GM12878 (cell line): ENCODE data around the gene ELF2. TPM values are rescaled to one million over a fixed set of nuclear protein-coding genes. Genes with fewer than 3 reads are reported as not detected.

Experiments
- ATF7 ChIP-seq: fragments of 450-650 bp; IDR thresholded peaks from 2 replicates; pipeline ENCODE4 v1.6.1; 2016; ENCODE audit warnings: low read depth, mild to moderate bottlenecking
- BACH1 ChIP-seq: fragments of 450-650 bp; IDR thresholded peaks from 2 replicates; pipeline ENCODE4 v1.6.1; 2017; ENCODE audit warnings: mild to moderate bottlenecking, borderline replicate concordance
- BCL11A ChIP-seq: IDR thresholded peaks from 2 replicates; pipeline ENCODE4 v1.6.1; 2011; ENCODE audit warnings: low read depth, low read length
- ETV6 ChIP-seq, 2 experiments: fragments of 450-650 bp in 1 of 2; IDR thresholded peaks in 1 of 2; conservative IDR thresholded peaks in 1 of 2; 2 replicates each; pipeline ENCODE4 v1.6.1; 2014; ENCODE audit warnings: antibody characterized with exemption in 1 of 2, borderline replicate concordance in 1 of 2, low read depth in 1 of 2, mild to moderate bottlenecking in 1 of 2, moderate library complexity in 1 of 2
- HDGF ChIP-seq: fragments of 450-650 bp; IDR thresholded peaks from 2 replicates; pipeline ENCODE4 v1.6.1; 2016; ENCODE audit warnings: antibody characterized with exemption
- KDM1A ChIP-seq: fragments of 200-600 bp; sonication (generic); IDR thresholded peaks from 2 replicates; pipeline ENCODE4 v1.6.1; 2016; ENCODE audit warnings: borderline replicate concordance
- MTA2 ChIP-seq: fragments of 450-650 bp; IDR thresholded peaks from 2 replicates; pipeline ENCODE4 v1.6.1; 2016; ENCODE audit warnings: low read depth, mild to moderate bottlenecking, moderate library complexity
- MTA3 ChIP-seq: IDR thresholded peaks from 2 replicates; pipeline ENCODE4 v1.6.1; 2012; ENCODE audit warnings: low read length, inconsistent platforms, borderline replicate concordance
- NFYA ChIP-seq: IDR thresholded peaks from 2 replicates; pipeline ENCODE4 v1.6.1; 2011; ENCODE audit warnings: low read depth, mild to moderate bottlenecking, low read length, improper control_type of control experiment, borderline replicate concordance
- NR2C2 ChIP-seq: IDR thresholded peaks from 2 replicates; pipeline ENCODE4 v1.6.1; 2011; ENCODE audit warnings: borderline replicate concordance, low read depth; ENCODE audit not compliant: control insufficient read depth, insufficient read length
- PBX3 ChIP-seq: IDR thresholded peaks from 2 replicates; pipeline ENCODE4 v1.6.1; 2011; ENCODE audit warnings: mild to moderate bottlenecking, low read depth, low read length, moderate library complexity; ENCODE audit not compliant: insufficient replicate concordance
- PML ChIP-seq: IDR thresholded peaks from 2 replicates; pipeline ENCODE4 v1.6.1; 2012; ENCODE audit warnings: low read length, inconsistent platforms
- POLR2A ChIP-seq: IDR thresholded peaks from 2 replicates; pipeline ENCODE4 v1.6.1; 2011; ENCODE audit warnings: low read depth, mild to moderate bottlenecking, low read length
- RELA ChIP-seq: fragments of 450-650 bp; IDR thresholded peaks from 2 replicates; pipeline ENCODE4 v1.8.0; 2014; ENCODE audit warnings: borderline replicate concordance; ENCODE audit not compliant: partially characterized antibody
- REST ChIP-seq: IDR thresholded peaks from 2 replicates; pipeline ENCODE4 v1.6.1; 2012; ENCODE audit warnings: mild to moderate bottlenecking, low read depth, low read length
- RUNX3 ChIP-seq: IDR thresholded peaks from 2 replicates; pipeline ENCODE4 v1.6.1; 2012; ENCODE audit warnings: low read length, inconsistent platforms
- SP1 ChIP-seq: IDR thresholded peaks from one replicate; pipeline ENCODE4 v1.6.1; 2011; ENCODE audit warnings: low read depth, low read length
- STAT1 ChIP-seq: fragments of 450-650 bp; conservative IDR thresholded peaks from 2 replicates; pipeline ENCODE4 v1.6.1; 2014; ENCODE audit warnings: antibody characterized with exemption, mild to moderate bottlenecking
- USF1 ChIP-seq: IDR thresholded peaks from 2 replicates; pipeline ENCODE4 v1.6.1; 2011; ENCODE audit warnings: borderline replicate concordance, low read depth, mild to moderate bottlenecking, moderate library complexity, mixed read lengths, low read length; ENCODE audit not compliant: insufficient read depth; ENCODE audit errors: extremely low read length
- ZBED1 ChIP-seq: IDR thresholded peaks from 2 replicates; pipeline ENCODE4 v1.6.1; 2016; ENCODE audit warnings: borderline replicate concordance
- ZNF687 ChIP-seq: fragments of 450-650 bp; IDR thresholded peaks from 2 replicates; pipeline ENCODE4 v1.6.1; 2017; ENCODE audit warnings: mild to moderate bottlenecking, moderate library complexity
- polyA plus RNA-seq, 11 experiments: library from polyadenylated mRNA; depleted of rRNA in 4 of 11; unstranded in 6 of 11; stranded (reverse) in 5 of 11; fragments of >200 nt; fragmentation: Nextera tagmentation in 4 of 11; fragmentation: Illumina TruSeq in 1 of 11; extraction: Ambion mirVana in 4 of 11; extraction: Trizol in 1 of 11; gene quantifications; 1 replicate in 1 of 11; 2 replicates in 10 of 11; pipeline versions ENCODE4 v1.2.1 to v1.2.3, GENCODE V29; 2011 to 2016; ENCODE audit warnings: inconsistent platforms in 2 of 11, missing spikeins in 2 of 11, low read depth in 1 of 11
- total RNA-seq, 4 experiments: library from RNA; depleted of rRNA in 3 of 4; stranded (reverse); fragments of >200 nt in 3 of 4; fragmentation: Illumina TruSeq in 1 of 4; extraction: Trizol in 1 of 4; gene quantifications; 2 replicates each; pipeline versions ENCODE4 v1.2.1 to v1.2.3, GENCODE V29; 2013 to 2021

The ELF2 gene
- total and polyA plus RNA-seq, 10 of the 15 experiments (the other 5 are each of a cell fraction or from before 2014, with no cell fraction given): 10.5 to 30.1 (median 20.5) TPM

GRCh38 chr4:139208404-139208945 lies 31.5 kb upstream of the ELF2 start (continued):
- TF ChIP-seq MTA2 (peak; percentile 56; the same call in 1 of the 2 replicates), BACH1 (no peak), SP1 (no peak), RELA (no peak), USF1 (no peak), NR2C2 (no peak), ZNF687 (no peak), POLR2A (no peak), PBX3 (no peak), ETV6 (conservative IDR thresholded peaks at IDR 0.05 in 1 of 2, IDR thresholded peaks at IDR 0.05 in 1 of 2; ENCODE audit: borderline replicate concordance in 1 of 2, low read depth in 1 of 2) (no peak), HDGF (no peak), BCL11A (0 out of 2 replicates have a peak, but pooled peaks have one; percentile 28), NFYA (no peak), RUNX3 (peak; percentile 82), STAT1 (no peak), MTA3 (no peak), ZBED1 (no peak), PML (no peak), REST (no peak), ATF7 (peak; percentile 94), KDM1A (no peak)
